Pons (tissue), 1 donor: ENCODE data around the gene WAC.
A peak's percentile ranks its signal among the peaks of the same experiment; 100 is the strongest.
"Not testable (repeated sequence)": the region's sequence is repeated elsewhere in the genome, so short reads cannot be mapped to it uniquely, and the experiment has no call there.

Source experiments
- DNase-seq: peaks from one replicate; pipeline ENCODE4 v3.0.0-alpha.2; 2016; ENCODE audit warnings: low spot score

The WAC gene

GRCh38 chr10:28564905-28565304 lies 32.0 kb downstream of the WAC start:
- DNase-seq = no peak

GRCh38 chr10:28566458-28567015 lies 33.6 kb downstream of the WAC start:
- DNase-seq = no peak

GRCh38 chr10:28569506-28570159 lies 36.7 kb downstream of the WAC start:
- DNase-seq = peak; percentile 35

- no peak for DNase-seq
Observed at GRCh38 chr10:28570598-28570997, 37.7 kb downstream of the WAC start.

GRCh38 chr10:28571265-28571664 lies 38.3 kb downstream of the WAC start:
- no peak for DNase-seq

- DNase-seq = not testable (repeated sequence)
Observed at GRCh38 chr10:28574214-28574613, 41.3 kb downstream of the WAC start.

GRCh38 chr10:28575852-28576251 lies 42.9 kb downstream of the WAC start:
- no peak for DNase-seq

GRCh38 chr10:28577506-28577905 lies 44.6 kb downstream of the WAC start:
- no peak for DNase-seq

- DNase-seq = no peak
Observed at GRCh38 chr10:28578454-28578853, 45.5 kb downstream of the WAC start.

GRCh38 chr10:28580825-28581224 lies 47.9 kb downstream of the WAC start:
- no peak for DNase-seq

GRCh38 chr10:28581916-28582315 lies 49.0 kb downstream of the WAC start:
- no peak for DNase-seq

- no peak for DNase-seq
Observed at GRCh38 chr10:28585076-28585475, 52.2 kb downstream of the WAC start.

- no peak for DNase-seq
Observed at GRCh38 chr10:28586176-28586575, 53.3 kb downstream of the WAC start.

- DNase-seq = no peak
Observed at GRCh38 chr10:28587270-28587969, 54.5 kb downstream of the WAC start.

- peak; percentile 72 for DNase-seq
Observed at GRCh38 chr10:28587970-28588290, 55.0 kb downstream of the WAC start.

- no peak for DNase-seq
Observed at GRCh38 chr10:28592953-28593352, 60.0 kb downstream of the WAC start.

- DNase-seq = no peak
Observed at GRCh38 chr10:28593811-28594210, 60.9 kb downstream of the WAC start.

- DNase-seq = no peak
Observed at GRCh38 chr10:28594406-28594805, 61.5 kb downstream of the WAC start.

GRCh38 chr10:28595613-28596012 lies 62.7 kb downstream of the WAC start:
- peak; percentile 12 for DNase-seq

GRCh38 chr10:28600056-28600455 lies 67.1 kb downstream of the WAC start:
- DNase-seq = no peak

- no peak for DNase-seq
Observed at GRCh38 chr10:28601012-28601411, 68.1 kb downstream of the WAC start.

GRCh38 chr10:28604567-28605536 lies 71.9 kb downstream of the WAC start:
- no peak for DNase-seq
